ENCODE data around the gene GFRA1.

The GFRA1 gene

DNA sequence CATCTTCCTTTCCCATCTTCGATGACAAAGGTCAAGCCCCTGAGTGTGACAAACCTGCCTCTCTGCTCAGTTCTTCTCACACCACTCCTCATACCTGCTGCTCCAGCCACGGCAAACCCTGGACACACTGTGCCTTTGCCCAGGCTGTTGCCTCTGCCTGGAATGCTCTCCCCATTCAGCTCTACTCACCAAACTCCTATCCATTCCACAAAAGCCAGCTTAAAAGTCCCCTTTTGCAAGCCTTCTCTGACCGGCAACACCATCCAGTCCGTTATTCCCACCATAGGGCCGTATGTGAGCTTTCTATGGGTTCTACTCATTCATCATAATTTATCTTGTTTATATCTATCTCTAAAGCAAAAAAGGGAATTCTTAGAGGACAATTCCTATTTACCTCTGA lies 15.2 kb downstream of the GFRA1 start:
- Mint-ChIP-seq H3K27ac (no peak overlapping the region), H3K27me3 (peaks cover 28% of the 10 kb centered on the region), H3K4me1 (no peaks in the 10 kb centered on the region), H3K4me3 (no peak overlapping the region), H3K9me3 (no peaks in the 10 kb centered on the region)
- no peak for ATAC-seq
- DNase-seq, result no peak

DNA sequence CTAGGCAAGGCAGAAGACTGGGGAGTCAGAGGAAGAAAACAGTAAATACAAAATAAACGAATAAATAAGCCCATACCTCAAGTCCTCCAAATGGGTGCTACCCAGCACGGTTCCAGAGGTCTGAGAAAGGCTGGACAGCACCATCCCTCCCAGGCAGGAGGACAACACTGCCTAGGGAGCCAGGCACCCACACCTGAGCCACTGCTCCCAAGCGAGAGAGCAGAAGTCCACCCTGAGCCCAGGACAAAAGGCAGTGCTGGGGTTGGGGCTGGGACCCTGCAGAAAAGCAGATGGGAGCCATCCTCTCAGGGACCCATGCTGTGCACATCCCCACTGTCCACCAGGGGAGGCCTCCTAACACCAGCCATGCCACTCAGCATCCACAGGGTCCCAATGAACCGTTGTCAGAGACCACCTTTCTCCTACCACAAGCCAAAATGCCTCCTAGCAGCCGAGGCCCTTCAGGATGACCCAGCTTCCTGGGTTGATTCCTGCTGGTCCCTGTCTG lies 16.2 kb downstream of the GFRA1 start:
- no peaks in the 10 kb centered on the region for H3K4me1 Mint-ChIP-seq
- no peak overlapping the region for H3K27ac Mint-ChIP-seq
- ATAC-seq, result peak; percentile 40

DNA sequence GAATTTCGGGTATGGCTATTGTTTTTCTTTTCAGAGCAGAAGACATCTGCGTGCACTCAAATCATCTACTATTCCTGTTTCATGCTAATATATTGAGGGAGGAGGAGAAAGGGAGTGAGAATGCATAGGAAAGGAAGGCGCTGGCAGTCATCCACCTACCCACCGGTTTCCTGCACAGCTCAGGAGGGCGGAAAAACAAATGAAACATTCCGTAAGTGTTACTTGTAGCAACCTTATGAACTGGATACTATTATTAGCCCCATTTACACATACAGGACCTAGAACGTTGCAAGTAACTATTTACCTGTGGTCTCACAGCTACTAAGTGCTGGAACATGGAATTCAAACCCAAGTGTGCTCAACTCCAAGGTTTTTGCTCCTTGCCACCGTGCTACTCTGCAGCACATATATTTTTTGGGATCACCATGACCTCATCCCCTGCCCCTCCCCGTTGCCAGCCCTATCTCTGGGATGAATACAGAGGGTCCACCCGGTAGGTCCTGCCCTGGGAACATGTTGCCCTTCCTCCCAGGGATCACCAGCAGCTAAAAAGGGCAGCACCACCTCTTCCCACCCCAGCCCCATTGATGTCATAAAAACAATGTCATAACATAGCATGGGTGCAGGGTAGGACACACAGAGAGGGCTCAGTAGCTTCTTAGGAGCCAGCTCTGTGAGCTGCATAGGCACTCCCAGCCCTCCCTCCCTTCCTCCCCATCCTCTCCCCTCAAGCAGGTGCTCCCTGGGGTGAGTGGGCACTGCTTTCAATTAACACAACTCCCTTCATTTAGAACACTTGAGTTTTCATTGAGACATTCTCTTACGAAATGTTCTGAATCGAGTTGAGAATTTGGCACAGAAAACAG lies 16.9 kb downstream of the GFRA1 start:
- Mint-ChIP-seq H3K4me3 (no peak overlapping the region), H3K4me1 (no peaks in the 10 kb centered on the region), H3K27me3 (peaks cover 21% of the 10 kb centered on the region), H3K9me3 (peaks cover 0 to under 1% of the 10 kb centered on the region in 2 donors), H3K27ac (no peak overlapping the region)
- ATAC-seq (no peak), DNase-seq (no peak)

More for the DNA sequence above, 16.2 kb downstream of the GFRA1 start:
- DNase-seq, result no peak
- H3K9me3 Mint-ChIP-seq, result no peaks in the 10 kb centered on the region
- H3K4me3 Mint-ChIP-seq, result no peak overlapping the region
- H3K27me3 Mint-ChIP-seq, result peaks cover 28% of the 10 kb centered on the region

DNA sequence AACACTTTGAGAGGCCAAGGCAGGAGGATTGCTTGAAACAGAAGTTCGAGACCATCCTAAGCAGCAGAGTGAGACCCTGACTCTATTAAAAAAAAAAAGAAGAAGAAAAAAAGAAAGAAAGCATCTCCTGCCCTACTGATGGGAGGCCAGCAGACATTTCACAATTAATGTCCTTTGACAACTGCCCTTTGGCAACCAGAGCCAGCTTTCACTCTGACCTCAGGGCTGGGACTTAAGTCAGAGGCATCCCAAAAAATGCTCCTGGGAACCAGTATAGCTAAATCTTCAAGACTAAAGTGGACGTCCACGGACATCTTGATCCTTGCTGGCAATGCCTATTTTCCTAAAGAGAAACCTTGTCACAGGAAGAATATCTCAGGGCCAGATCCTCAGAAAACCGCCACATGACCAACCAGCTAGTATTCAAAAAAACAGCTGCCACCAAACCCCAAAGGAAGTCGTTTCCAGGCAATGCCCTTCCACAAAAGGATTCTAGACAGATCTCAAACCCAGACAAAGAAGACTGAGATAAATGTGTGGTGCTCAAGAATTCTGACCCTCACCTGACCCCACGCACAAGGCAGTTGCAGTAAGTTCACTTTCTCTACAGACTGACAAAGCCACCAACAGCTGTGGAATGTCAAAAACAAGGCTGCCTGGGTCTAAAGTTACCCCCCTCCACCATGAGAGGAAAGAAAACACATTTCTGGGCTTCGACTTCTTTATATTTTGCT lies 18.4 kb downstream of the GFRA1 start:
- Mint-ChIP-seq H3K4me3 (no peak overlapping the region), H3K27me3 (peaks cover 18% of the 10 kb centered on the region), H3K4me1 (no peaks in the 10 kb centered on the region), H3K9me3 (peaks cover 0 to 4% of the 10 kb centered on the region in 2 donors), H3K27ac (no peak overlapping the region)
- ATAC-seq, result no peak
- DNase-seq, result no peak

DNA sequence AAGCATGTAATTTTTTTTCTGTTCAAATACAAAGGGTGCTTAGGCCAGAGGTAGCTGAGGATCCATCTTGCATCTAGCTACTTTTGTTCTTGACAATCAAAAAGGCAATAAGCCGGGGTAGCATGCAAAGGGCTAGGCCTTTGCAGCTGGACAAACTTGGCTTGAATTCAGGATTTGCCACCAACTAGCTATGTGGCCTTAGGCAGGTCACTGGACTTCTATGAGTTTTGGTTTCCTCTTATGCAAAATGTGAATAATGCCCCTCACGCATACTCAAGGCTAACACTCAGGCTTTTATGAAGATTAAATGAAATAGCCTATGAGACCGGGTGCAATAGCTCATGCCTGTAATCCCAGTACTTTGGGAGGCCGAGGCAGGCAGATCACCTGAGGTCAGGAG lies 19.3 kb downstream of the GFRA1 start:
- no peak overlapping the region for H3K27ac Mint-ChIP-seq
- H3K27me3 Mint-ChIP-seq, result peaks cover 18% of the 10 kb centered on the region
- DNase-seq (no peak), ATAC-seq (no peak)
- no peaks in the 10 kb centered on the region for H3K4me1 Mint-ChIP-seq
- no peak overlapping the region for H3K4me3 Mint-ChIP-seq
- peaks cover 0 to 4% of the 10 kb centered on the region in 2 donors for H3K9me3 Mint-ChIP-seq

DNA sequence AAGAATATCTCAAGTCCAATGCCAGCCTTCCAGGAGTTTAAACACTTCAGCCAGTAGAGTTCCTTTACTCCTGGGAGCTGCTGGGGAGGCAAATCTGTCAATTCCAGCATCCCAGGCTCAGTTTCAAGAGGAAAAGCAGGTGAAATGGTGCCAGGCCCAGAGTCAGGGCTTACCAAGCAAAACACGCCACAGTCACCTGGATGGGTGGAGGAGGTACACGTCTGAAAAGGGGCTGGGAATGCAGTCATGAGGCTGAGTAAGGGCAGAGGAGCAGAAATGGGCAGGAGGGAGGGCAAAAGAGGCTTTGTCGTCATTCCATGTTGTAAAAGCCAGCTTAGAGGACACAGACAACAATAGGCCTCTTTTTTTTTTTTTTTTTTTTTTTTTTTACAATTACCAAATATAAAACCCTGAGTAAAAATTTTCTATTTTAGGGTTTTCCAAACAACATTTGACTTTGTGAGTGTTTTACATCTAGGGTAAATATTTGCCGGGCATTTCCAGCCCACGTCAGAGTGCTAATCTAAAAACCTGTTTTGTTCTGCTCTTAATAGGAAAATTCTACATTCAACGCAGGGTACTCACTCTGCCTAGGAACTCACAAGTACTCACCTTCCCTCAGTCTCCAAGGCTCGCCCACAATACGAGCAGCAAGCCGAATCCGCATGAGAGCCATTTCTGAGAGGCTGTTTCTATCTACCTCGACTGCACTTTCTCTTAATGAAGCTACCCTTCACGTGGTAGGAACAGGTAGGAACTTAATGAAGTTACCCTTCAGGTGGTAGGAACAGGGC lies 21.2 kb downstream of the GFRA1 start:
- H3K27ac Mint-ChIP-seq, result no peak overlapping the region
- no peak for ATAC-seq
- peaks cover 0 to 4% of the 10 kb centered on the region in 2 donors for H3K9me3 Mint-ChIP-seq
- H3K4me1 Mint-ChIP-seq, result no peaks in the 10 kb centered on the region
- DNase-seq, result no peak
- H3K4me3 Mint-ChIP-seq, result no peak overlapping the region
- H3K27me3 Mint-ChIP-seq, result peaks cover 8% of the 10 kb centered on the region

DNA sequence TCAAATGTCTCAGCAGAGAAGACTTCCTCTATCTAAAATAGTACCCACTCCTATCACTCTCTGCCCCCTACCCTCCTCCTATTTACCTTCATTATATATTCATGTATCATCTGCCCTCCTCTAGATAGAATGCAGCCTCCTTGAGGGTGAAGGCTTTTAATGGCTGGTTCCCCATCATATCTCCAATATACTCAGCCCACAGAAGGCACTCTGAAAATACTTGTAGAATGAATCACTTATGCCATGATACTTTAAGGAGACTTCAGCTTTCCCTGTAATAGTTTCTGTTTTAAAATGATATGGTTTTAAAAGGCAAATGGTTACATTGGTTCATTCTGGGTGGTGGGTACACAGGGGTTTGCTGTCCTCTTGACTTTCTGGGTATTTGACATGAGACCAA lies 25.3 kb downstream of the GFRA1 start:
- ATAC-seq, result peak; percentile 22
- Mint-ChIP-seq H3K27ac (no peak overlapping the region), H3K4me3 (no peak overlapping the region), H3K4me1 (no peaks in the 10 kb centered on the region), H3K27me3 (no peaks in the 10 kb centered on the region), H3K9me3 (peaks cover 0 to 4% of the 10 kb centered on the region in 2 donors)
- DNase-seq, result no peak

DNA sequence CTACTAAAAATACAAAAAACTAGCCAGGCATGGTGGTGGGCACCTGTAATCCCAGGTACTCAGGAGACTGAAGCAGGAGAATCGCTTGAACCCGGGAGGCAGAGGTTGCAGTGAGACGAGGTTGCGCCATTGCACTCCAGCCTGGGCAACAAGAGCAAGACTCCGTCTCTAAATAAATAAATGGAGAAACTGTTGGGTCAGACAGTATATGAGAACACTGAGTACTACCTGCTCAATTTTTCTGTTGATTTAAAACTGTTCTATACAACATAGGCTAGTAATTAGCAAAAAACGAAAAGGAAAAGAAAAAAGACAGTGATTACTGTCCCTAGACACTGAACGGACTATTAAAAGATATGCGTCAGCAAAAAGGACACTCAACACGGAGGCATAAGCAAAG lies 26.7 kb downstream of the GFRA1 start:
- Mint-ChIP-seq H3K27me3 (no peaks in the 10 kb centered on the region), H3K27ac (no peak overlapping the region), H3K4me3 (no peak overlapping the region), H3K4me1 (no peaks in the 10 kb centered on the region), H3K9me3 (peaks cover 0 to 4% of the 10 kb centered on the region in 2 donors)
- ATAC-seq, result no peak
- DNase-seq, result no peak

DNA sequence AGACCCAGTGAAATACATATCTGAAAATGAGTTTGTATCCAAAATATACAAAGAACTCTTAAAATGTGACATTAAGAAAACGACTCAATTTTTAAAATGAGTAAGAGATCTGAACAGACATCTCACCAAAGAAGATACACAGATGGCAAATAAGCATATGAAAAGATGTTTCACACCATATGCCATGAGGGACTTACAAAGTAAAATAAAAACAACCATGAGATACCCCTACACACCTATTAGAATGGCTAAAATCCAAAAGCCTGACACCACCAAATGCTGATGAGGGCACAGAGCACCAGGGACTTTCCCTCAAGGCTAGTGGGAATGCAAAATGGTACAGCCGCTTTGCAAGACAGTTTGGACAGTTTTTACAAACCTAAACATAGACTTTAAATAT lies 27.9 kb downstream of the GFRA1 start:
- no peaks in the 10 kb centered on the region for H3K4me1 Mint-ChIP-seq
- no peak for ATAC-seq
- no peaks in the 10 kb centered on the region for H3K9me3 Mint-ChIP-seq
- DNase-seq, result no peak
- no peaks in the 10 kb centered on the region for H3K27me3 Mint-ChIP-seq
- H3K27ac Mint-ChIP-seq, result no peak overlapping the region
- no peak overlapping the region for H3K4me3 Mint-ChIP-seq

DNA sequence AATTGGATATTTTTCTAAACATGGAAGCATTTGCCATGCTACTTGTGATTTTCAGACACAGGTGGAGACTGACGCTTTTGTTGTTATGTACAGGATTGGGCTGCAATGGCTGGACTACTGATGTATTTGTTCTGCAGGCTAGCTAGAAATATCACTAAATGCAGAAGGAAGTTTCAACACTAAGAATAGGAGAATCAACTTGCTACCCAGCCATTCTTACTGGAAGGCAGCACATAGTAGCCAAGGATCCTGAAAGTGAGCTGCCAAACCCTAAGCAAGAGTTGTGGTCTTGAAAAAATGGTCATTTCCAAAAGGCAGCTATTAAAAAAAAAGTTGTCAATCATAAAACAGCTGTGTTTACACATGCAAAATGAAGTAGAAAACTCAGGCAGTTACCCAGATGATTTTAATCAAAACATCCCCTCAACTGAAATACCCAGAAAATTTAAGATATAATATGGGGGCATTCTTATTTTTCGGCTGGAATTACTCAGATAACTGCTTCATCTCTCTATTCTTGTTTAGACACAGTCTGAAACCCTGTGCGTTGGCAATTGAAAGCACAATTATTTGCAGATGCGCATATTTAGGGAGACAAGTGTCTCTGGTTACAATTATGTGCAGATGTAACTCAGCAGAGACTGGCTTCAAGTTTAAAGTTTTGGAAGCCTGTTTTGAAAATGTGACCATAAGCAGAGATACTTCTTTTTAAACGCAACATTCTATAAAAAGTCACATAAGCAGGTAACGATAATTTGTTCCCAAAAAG lies 31.2 kb downstream of the GFRA1 start:
- Mint-ChIP-seq H3K4me1 (no peaks in the 10 kb centered on the region), H3K4me3 (no peak overlapping the region), H3K27ac (no peak overlapping the region), H3K27me3 (peaks cover 9% of the 10 kb centered on the region), H3K9me3 (no peaks in the 10 kb centered on the region)
- no peak for ATAC-seq
- no peak for DNase-seq

DNA sequence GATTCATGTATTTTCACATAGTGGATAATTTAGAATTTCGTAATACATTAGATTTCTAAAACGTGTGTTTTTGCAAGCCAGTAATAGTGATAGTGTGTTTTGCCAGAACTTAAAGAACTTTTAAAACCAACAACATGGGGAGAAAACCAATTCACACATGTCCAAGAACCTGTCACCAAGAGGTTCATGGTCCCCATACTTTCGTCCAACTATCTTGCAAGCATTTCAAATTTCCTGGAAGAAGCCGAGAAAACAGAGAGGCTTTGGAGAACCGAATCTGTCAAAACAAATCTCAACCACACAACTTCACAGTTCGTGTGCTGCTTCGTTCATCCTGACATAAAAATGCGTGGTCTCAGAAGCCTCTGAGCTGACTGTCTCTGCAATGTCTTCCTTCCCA lies 31.9 kb downstream of the GFRA1 start:
- peaks cover 9% of the 10 kb centered on the region for H3K27me3 Mint-ChIP-seq
- no peaks in the 10 kb centered on the region for H3K4me1 Mint-ChIP-seq
- H3K9me3 Mint-ChIP-seq, result peaks cover 0 to 3% of the 10 kb centered on the region in 2 donors
- H3K4me3 Mint-ChIP-seq, result no peak overlapping the region
- DNase-seq (no peak), ATAC-seq (no peak)
- H3K27ac Mint-ChIP-seq, result no peak overlapping the region

DNA sequence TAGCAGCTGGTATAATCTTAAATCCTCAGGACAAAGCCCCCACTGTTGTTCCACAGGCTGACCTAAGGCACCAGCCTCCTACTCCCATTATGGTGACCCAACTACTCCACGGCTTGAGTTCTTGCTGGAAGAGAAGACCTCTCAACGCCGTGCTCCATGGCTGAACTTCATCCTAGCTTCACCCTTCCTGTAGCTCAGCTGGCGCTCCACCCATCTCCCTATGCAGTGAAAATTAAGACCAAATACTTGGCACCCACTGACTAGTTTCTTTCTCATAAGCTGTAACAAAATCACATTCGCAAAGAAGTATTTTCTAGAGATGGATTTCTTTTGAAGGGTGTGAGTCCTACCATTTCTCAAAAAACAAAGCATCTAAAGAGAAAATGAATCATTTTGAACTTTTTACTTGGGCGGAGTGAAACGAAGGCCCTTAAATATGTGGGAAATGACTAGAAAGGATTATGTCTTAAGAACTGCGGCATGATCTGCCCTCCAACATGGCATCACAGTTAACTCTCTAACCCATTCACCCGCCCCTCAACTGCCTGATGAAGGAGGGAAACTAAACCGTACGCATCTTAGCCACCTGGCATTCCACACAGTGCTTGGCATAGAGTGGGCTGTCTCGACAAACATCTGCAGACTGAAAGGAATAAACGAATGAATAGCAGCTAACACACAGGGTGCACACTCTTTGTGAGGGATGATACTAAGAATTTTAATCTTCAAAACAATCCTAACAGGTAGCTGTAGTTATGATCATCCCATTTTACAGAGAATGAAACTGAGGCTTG lies 32.7 kb downstream of the GFRA1 start:
- no peak for DNase-seq
- ATAC-seq, result no peak
- H3K27ac Mint-ChIP-seq, result no peak overlapping the region
- H3K9me3 Mint-ChIP-seq, result peaks cover 3 to 10% of the 10 kb centered on the region in 2 donors
- H3K4me3 Mint-ChIP-seq, result no peak overlapping the region
- no peaks in the 10 kb centered on the region for H3K4me1 Mint-ChIP-seq
- peaks cover 9% of the 10 kb centered on the region for H3K27me3 Mint-ChIP-seq

DNA sequence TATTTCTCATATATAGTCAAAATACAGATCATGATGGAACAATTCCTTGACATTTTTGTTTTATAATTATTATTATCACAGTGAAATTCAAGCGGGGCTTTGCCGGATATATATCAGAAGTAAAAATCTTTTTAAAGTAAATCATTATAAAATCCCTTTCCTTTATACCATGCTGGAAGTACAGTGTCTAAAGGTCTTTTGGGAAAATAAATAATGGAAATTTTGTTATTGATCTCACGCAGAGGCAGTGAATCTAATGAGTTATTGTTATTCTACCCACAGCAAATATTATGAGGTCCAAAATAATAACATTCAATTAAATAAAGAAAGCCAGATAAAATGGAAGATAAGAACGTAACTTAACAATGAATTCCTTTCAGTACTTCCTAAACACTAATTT lies 33.8 kb downstream of the GFRA1 start:
- Mint-ChIP-seq H3K4me1 (no peaks in the 10 kb centered on the region), H3K4me3 (no peak overlapping the region), H3K27ac (no peak overlapping the region), H3K27me3 (peaks cover 9% of the 10 kb centered on the region), H3K9me3 (peaks cover 6 to 15% of the 10 kb centered on the region in 2 donors)
- no peak for ATAC-seq
- DNase-seq, result no peak

DNA sequence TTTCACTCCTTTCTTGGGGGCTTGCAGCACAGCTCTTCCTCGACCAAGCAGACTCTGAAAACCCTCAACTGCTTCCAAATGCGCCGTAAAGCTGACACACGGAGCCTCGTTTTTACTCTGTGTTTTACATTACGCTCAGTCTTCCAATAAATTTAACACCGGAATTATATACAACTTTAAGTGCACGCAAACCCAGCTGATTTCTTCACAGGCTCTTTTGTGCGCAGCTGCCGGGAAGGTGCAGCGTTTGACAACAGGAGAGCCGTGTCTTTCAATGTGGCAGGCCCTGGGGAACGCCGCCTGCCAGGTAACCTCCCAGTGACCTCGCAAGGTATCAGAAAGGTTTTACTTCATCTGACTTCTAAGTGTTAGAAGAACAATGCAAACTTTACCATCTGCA lies 35.0 kb downstream of the GFRA1 start:
- DNase-seq (no peak), ATAC-seq (no peak)
- peaks cover 9% of the 10 kb centered on the region for H3K27me3 Mint-ChIP-seq
- no peaks in the 10 kb centered on the region for H3K4me1 Mint-ChIP-seq
- H3K4me3 Mint-ChIP-seq, result no peak overlapping the region
- peaks cover 6 to 24% of the 10 kb centered on the region in 2 donors for H3K9me3 Mint-ChIP-seq
- H3K27ac Mint-ChIP-seq, result no peak overlapping the region
